HEK293 (cell line): ENCODE measurements around the gene VEZT.

Experiments used
- CTCF ChIA-PET: fragments of 350-600 bp; formaldehyde crosslinking; extraction: SDS; loops from one replicate; lab custom pipeline; 2021; ENCODE audit warnings: antibody characterized with exemption; lab: Yijun Ruan, JAX
- POLR2A ChIA-PET: fragments of 300-600 bp; formaldehyde crosslinking; extraction: SDS; loops from one replicate; lab custom pipeline; 2020; ENCODE audit warnings: antibody characterized with exemption, inconsistent platforms; lab: Yijun Ruan, JAX
- H3K27ac ChIP-seq: fragments of 200-500 bp; sonication (Bioruptor generic); 2 replicates; pipeline ENCODE4 v1.5.1; 2014; ENCODE audit warnings: low read depth, low read length, control low read depth, inconsistent platforms; ENCODE audit errors: extremely low read depth
- H3K36me3 ChIP-seq, 2 experiments: fragments of 200-500 bp in 1 of 2; sonication (Bioruptor generic) in 1 of 2; 1 replicate in 1 of 2; 2 replicates in 1 of 2; pipeline ENCODE4 v1.5.1; 2014 to 2017; ENCODE audit warnings: inconsistent platforms in 2 of 2, low read length in 2 of 2; ENCODE audit not compliant: control insufficient read depth in 2 of 2, insufficient read depth in 1 of 2
- H3K4me1 ChIP-seq: fragments of 200-500 bp; sonication (Bioruptor generic); 2 replicates; pipeline ENCODE4 v1.5.1; 2014; ENCODE audit warnings: mild to moderate bottlenecking, low read length, inconsistent platforms; ENCODE audit not compliant: control insufficient read depth, insufficient read depth
- H3K4me3 ChIP-seq: 2 replicates; pipeline ENCODE4 v1.5.1; 2011; ENCODE audit warnings: low read depth, mild to moderate bottlenecking, control low read depth, low read length, moderate library complexity
- H3K9me3 ChIP-seq: fragments of 200-500 bp; sonication (Bioruptor generic); 2 replicates; pipeline ENCODE4 v1.5.1; 2014; ENCODE audit warnings: low read depth, low read length, inconsistent platforms; ENCODE audit not compliant: control insufficient read depth, insufficient read depth
- GLI2 ChIP-seq: fragments of 450-650 bp; formaldehyde crosslinking; IDR thresholded peaks from 2 replicates; pipeline ENCODE4; 2017; ENCODE audit warnings: missing biosample characterization, missing genetic modification characterization, low read depth, borderline replicate concordance
- GLIS2 ChIP-seq: fragments of 450-650 bp; formaldehyde crosslinking; IDR thresholded peaks from 2 replicates; pipeline ENCODE4 v1.5.1; 2016; ENCODE audit warnings: missing biosample characterization, missing genetic modification characterization
- OSR2 ChIP-seq: fragments of 450-650 bp; formaldehyde crosslinking; IDR thresholded peaks from 2 replicates; pipeline ENCODE4 v1.5.1; 2016; ENCODE audit warnings: missing biosample characterization, missing genetic modification characterization
- SETDB1 ChIP-seq: IDR thresholded peaks from one replicate; pipeline ENCODE4 v1.6.1; 2017; ENCODE audit warnings: mild to moderate bottlenecking, low read length, moderate library complexity, mixed read lengths; ENCODE audit not compliant: insufficient read length
- ZBTB44 ChIP-seq: fragments of 450-650 bp; IDR thresholded peaks from 2 replicates; pipeline ENCODE4 v1.5.1; 2018; ENCODE audit warnings: missing biosample characterization, mild to moderate bottlenecking, missing genetic modification characterization
- ZNF202 ChIP-seq: fragments of 450-650 bp; formaldehyde crosslinking; IDR thresholded peaks from 2 replicates; pipeline ENCODE4 v1.5.1; 2016; ENCODE audit warnings: missing biosample characterization, missing genetic modification characterization, borderline replicate concordance
- ZNF239 ChIP-seq: fragments of 450-650 bp; formaldehyde crosslinking; IDR thresholded peaks from 2 replicates; pipeline ENCODE4 v1.5.1; 2016; ENCODE audit warnings: missing biosample characterization, missing genetic modification characterization
- ZNF26 ChIP-seq: fragments of 450-650 bp; formaldehyde crosslinking; IDR thresholded peaks from 2 replicates; pipeline ENCODE4 v1.5.1; 2016; ENCODE audit warnings: missing biosample characterization, missing genetic modification characterization
- ZNF266 ChIP-seq: fragments of 450-650 bp; formaldehyde crosslinking; IDR thresholded peaks from 2 replicates; pipeline ENCODE4 v1.5.1; 2016; ENCODE audit warnings: missing biosample characterization, missing genetic modification characterization, low read depth
- ZNF350 ChIP-seq: fragments of 450-650 bp; formaldehyde crosslinking; IDR thresholded peaks from 2 replicates; pipeline ENCODE4 v1.5.0; 2017; ENCODE audit warnings: missing biosample characterization, mild to moderate bottlenecking, missing genetic modification characterization
- ZNF391 ChIP-seq: fragments of 450-650 bp; formaldehyde crosslinking; IDR thresholded peaks from 2 replicates; pipeline ENCODE4 v1.5.1; 2016; ENCODE audit warnings: low read depth, missing biosample characterization, missing genetic modification characterization, borderline replicate concordance
- ZNF394 ChIP-seq: fragments of 450-650 bp; formaldehyde crosslinking; IDR thresholded peaks from 2 replicates; pipeline ENCODE4 v1.5.1; 2016; ENCODE audit warnings: missing biosample characterization, missing genetic modification characterization, mild to moderate bottlenecking, moderate library complexity, borderline replicate concordance
- ZNF423 ChIP-seq: fragments of 450-650 bp; formaldehyde crosslinking; IDR thresholded peaks from 2 replicates; pipeline ENCODE4 v1.5.1; 2016; ENCODE audit warnings: missing biosample characterization, missing genetic modification characterization
- ZNF426 ChIP-seq: fragments of 450-650 bp; formaldehyde crosslinking; IDR thresholded peaks from 2 replicates; pipeline ENCODE4 v1.5.1; 2017; ENCODE audit warnings: missing biosample characterization, missing genetic modification characterization, mild to moderate bottlenecking, inconsistent platforms, moderate library complexity
- ZNF560 ChIP-seq: fragments of 450-650 bp; formaldehyde crosslinking; IDR thresholded peaks from 2 replicates; pipeline ENCODE4 v1.5.1; 2017; ENCODE audit warnings: missing biosample characterization, missing genetic modification characterization, borderline replicate concordance
- ZNF585B ChIP-seq: fragments of 450-650 bp; formaldehyde crosslinking; IDR thresholded peaks from 2 replicates; pipeline ENCODE4 v1.5.1; 2016; ENCODE audit warnings: missing biosample characterization, missing genetic modification characterization
- ZNF621 ChIP-seq: fragments of 450-650 bp; formaldehyde crosslinking; IDR thresholded peaks from 2 replicates; pipeline ENCODE4 v1.5.1; 2017; ENCODE audit warnings: missing biosample characterization, missing genetic modification characterization
- ZNF654 ChIP-seq: fragments of 450-650 bp; formaldehyde crosslinking; IDR thresholded peaks from 2 replicates; pipeline ENCODE4 v1.5.1; 2016; ENCODE audit warnings: low read depth, missing biosample characterization, missing genetic modification characterization
- ZNF658 ChIP-seq: fragments of 450-650 bp; formaldehyde crosslinking; IDR thresholded peaks from 2 replicates; pipeline ENCODE4; 2016; ENCODE audit warnings: missing biosample characterization, missing genetic modification characterization
- ZNF837 ChIP-seq: fragments of 450-650 bp; formaldehyde crosslinking; IDR thresholded peaks from 2 replicates; pipeline ENCODE4 v1.5.1; 2016; ENCODE audit warnings: missing biosample characterization, missing genetic modification characterization
- TF ChIP-seq, protein P1 (sequence below): fragments of 450-650 bp; formaldehyde crosslinking; IDR thresholded peaks from 2 replicates; pipeline ENCODE4 v1.5.1; 2016; ENCODE audit warnings: missing biosample characterization, missing genetic modification characterization

The VEZT gene

GRCh38 chr12:95271465-95271864, 53.9 kb downstream of the VEZT start (continued):
- no peak for TF ChIP-seq ZNF426 (tag by site-specific recombination)

GRCh38 chr12:95277139-95277538, 59.5 kb downstream of the VEZT start:
- no peak overlapping the region for H3K27ac ChIP-seq
- no peak overlapping the region for H3K4me3 ChIP-seq
- H3K4me1 ChIP-seq, result no peaks in the 10 kb centered on the region
- TF ChIP-seq ZNF239 (tag by site-specific recombination) (no peak), OSR2 (tag by site-specific recombination) (no peak), GLI2 (no peak), ZNF654 (tag by site-specific recombination) (no peak), ZNF26 (tag by site-specific recombination) (no peak), ZNF350 (no peak), ZNF621 (tag by site-specific recombination) (no peak), SETDB1 (no peak), ZNF585B (no peak), ZNF391 (tag by site-specific recombination) (no peak)
- TF ChIP-seq, protein P1, sequence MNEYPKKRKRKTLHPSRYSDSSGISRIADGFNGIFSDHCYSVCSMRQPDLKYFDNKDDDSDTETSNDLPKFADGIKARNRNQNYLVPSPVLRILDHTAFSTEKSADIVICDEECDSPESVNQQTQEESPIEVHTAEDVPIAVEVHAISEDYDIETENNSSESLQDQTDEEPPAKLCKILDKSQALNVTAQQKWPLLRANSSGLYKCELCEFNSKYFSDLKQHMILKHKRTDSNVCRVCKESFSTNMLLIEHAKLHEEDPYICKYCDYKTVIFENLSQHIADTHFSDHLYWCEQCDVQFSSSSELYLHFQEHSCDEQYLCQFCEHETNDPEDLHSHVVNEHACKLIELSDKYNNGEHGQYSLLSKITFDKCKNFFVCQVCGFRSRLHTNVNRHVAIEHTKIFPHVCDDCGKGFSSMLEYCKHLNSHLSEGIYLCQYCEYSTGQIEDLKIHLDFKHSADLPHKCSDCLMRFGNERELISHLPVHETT (tag by site-specific recombination), result no peak
- CTCF ChIA-PET, result no interaction called here
- POLR2A ChIA-PET, result no interaction called here
- peaks cover 45 to 72% of the 10 kb centered on the region in 2 experiments for H3K36me3 ChIP-seq
- H3K9me3 ChIP-seq, result no peaks in the 10 kb centered on the region

DNA sequence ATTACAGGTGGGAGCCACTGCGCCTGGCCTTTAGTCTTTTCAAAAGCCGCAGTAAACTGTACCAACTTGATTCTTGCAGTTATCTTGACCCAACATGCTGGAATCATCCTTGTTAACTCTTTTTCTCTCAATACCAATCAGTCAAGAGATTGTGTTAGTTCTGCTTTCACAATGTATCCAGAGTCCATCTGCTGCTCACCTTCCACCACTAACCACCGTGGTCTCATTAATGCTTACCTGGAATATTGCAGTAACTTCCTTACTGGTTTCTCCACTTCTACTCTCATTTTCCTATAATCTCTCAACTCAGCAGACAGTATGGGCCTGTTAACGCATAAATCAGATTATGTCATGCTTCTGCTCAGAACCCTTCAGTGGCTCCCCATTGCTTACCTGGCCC, 62.2 kb downstream of the VEZT start:
- Histone ChIP-seq H3K4me3 (no peak overlapping the region), H3K36me3 (peaks cover 57 to 82% of the 10 kb centered on the region in 2 experiments), H3K27ac (no peak overlapping the region), H3K9me3 (no peaks in the 10 kb centered on the region), H3K4me1 (no peaks in the 10 kb centered on the region)
- CTCF ChIA-PET, result no interaction called here
- TF ChIP-seq ZNF837 (tag by site-specific recombination), result no peak
- POLR2A ChIA-PET, result no interaction called here

GRCh38 chr12:95282266-95282665, 64.7 kb downstream of the VEZT start:
- no peaks in the 10 kb centered on the region for H3K4me1 ChIP-seq
- TF ChIP-seq ZNF202 (tag by site-specific recombination) (no peak), ZNF266 (tag by site-specific recombination) (no peak), ZNF658 (tag by site-specific recombination) (no peak)
- no peaks in the 10 kb centered on the region for H3K9me3 ChIP-seq
- H3K4me3 ChIP-seq, result no peak overlapping the region
- peaks cover 61 to 71% of the 10 kb centered on the region in 2 experiments for H3K36me3 ChIP-seq
- ChIA-PET POLR2A (no interaction called here), CTCF (no interaction called here)
- H3K27ac ChIP-seq, result no peak overlapping the region

- TF ChIP-seq ZBTB44, result no peak
- TF ChIP-seq ZNF560 (tag by site-specific recombination), result no peak
- TF ChIP-seq ZNF239 (tag by site-specific recombination), result no peak
- TF ChIP-seq, protein P1 (tag by site-specific recombination), result no peak
- TF ChIP-seq ZNF394, result no peak
- no peak for TF ChIP-seq ZNF423
- no peak for TF ChIP-seq GLIS2 (tag by site-specific recombination)
- Histone ChIP-seq H3K9me3 (no peaks in the 10 kb centered on the region), H3K27ac (no peak overlapping the region), H3K4me3 (no peak overlapping the region), H3K36me3 (peaks cover 61 to 70% of the 10 kb centered on the region in 2 experiments), H3K4me1 (no peaks in the 10 kb centered on the region)
- POLR2A ChIA-PET, result no interaction called here
- CTCF ChIA-PET, result interaction anchor here (0.5 kb wide), 1 partner anchor 230 kb away, joined by 3 read pairs; no protein-coding TSS in a partner anchor
Observed at GRCh38 chr12:95283371-95283770, 65.8 kb downstream of the VEZT start.
